ENCODE measurements around the gene CASZ1.

GRCh38 chr1:10588640-10589039 lies 207.8 kb downstream of the CASZ1 start:
- TF ChIP-seq EZH2 (IDR thresholded peaks at IDR 0.05; ENCODE audit: borderline replicate concordance, low read depth, low read length, severe bottlenecking), result no peak
- no peak for TF ChIP-seq CTCF (IDR thresholded peaks at IDR 0.05; ENCODE audit: borderline replicate concordance, extremely low read depth, low read length, poor library complexity, severe bottlenecking)

Data from DND-41 (cell line).